ENCODE data around the gene HOMER1. TPM values are rescaled to one million over a fixed set of nuclear protein-coding genes. Genes with fewer than 3 reads are reported as not detected.
"Not testable (repeated sequence)": the region's sequence is repeated elsewhere in the genome, so short reads cannot be mapped to it uniquely, and the experiment has no call there.

The HOMER1 gene
- total RNA-seq, 1 donor: 14.1 TPM

DNA sequence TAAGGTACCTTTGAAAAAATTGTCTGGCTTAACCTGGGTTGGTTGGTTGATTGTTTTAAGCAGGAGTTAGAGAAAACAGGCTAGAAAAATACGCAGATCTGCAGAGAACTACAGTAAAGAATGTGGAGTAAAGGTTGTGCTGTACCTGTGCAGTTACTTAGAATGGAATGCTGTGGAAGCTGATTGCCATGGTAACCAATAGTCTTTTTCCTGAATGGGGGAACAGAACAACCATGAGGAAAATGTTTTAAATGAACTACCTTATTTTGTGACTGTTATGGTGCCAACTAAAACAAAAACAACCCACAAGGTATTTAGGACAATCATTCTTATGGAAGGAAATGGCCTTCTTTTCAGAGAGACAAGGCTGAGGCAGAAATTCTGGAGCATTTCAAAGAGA is 4.8 kb upstream of the HOMER1 start:
- no peaks in the 10 kb centered on the region for H3K27me3 ChIP-seq (ENCODE audit: insufficient read depth, low read length)
- DNase-seq (ENCODE audit: insufficient read length, low spot score, missing footprints): no peak
- H3K79me2 ChIP-seq (ENCODE audit: insufficient read depth, low read length): no peaks in the 10 kb centered on the region
- H3K27ac ChIP-seq (ENCODE audit: low read depth, low read length): no peak overlapping the region
- H2AFZ ChIP-seq (ENCODE audit: low read length): no peak overlapping the region
- no peaks in the 10 kb centered on the region for H4K20me1 ChIP-seq (ENCODE audit: insufficient read depth, low read length)
- H3K4me2 ChIP-seq (ENCODE audit: insufficient read depth, low read length): no peak overlapping the region
- H3K36me3 ChIP-seq (ENCODE audit: insufficient read depth, low read length): no peaks in the 10 kb centered on the region
- H3K4me1 ChIP-seq (ENCODE audit: insufficient read depth, low read length): peaks cover 5% of the 10 kb centered on the region
- TF ChIP-seq, protein P1, sequence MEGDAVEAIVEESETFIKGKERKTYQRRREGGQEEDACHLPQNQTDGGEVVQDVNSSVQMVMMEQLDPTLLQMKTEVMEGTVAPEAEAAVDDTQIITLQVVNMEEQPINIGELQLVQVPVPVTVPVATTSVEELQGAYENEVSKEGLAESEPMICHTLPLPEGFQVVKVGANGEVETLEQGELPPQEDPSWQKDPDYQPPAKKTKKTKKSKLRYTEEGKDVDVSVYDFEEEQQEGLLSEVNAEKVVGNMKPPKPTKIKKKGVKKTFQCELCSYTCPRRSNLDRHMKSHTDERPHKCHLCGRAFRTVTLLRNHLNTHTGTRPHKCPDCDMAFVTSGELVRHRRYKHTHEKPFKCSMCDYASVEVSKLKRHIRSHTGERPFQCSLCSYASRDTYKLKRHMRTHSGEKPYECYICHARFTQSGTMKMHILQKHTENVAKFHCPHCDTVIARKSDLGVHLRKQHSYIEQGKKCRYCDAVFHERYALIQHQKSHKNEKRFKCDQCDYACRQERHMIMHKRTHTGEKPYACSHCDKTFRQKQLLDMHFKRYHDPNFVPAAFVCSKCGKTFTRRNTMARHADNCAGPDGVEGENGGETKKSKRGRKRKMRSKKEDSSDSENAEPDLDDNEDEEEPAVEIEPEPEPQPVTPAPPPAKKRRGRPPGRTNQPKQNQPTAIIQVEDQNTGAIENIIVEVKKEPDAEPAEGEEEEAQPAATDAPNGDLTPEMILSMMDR (IDR thresholded peaks at IDR 0.05; ENCODE audit: extremely low read depth, low read depth, low read length): no peak
- H3K9me3 ChIP-seq (ENCODE audit: low read depth, low read length): no peaks in the 10 kb centered on the region
- H3K4me3 ChIP-seq (ENCODE audit: insufficient read depth, low read length): no peak overlapping the region

DNA sequence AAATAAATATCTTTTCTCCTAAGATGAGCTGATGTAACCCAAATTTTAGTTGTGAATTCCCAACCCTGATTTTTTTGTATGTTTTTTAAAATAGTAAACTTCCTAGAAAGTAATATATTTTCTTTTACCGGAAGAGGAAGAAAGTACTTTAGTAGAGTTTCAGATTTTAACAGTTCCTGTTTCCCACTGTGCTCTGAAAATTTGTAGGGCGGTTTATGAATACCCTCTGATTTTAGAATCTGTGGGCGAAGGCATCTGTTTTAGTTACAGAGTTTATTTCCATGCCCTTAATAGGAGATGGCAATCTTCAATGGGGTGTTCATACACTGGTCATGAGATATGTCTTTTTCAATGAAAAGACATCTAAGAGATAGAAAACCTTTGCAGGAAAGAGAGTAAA is 3.7 kb upstream of the HOMER1 start:
- H3K27me3 ChIP-seq (ENCODE audit: insufficient read depth, low read length): no peaks in the 10 kb centered on the region
- no peaks in the 10 kb centered on the region for H3K9me3 ChIP-seq (ENCODE audit: low read depth, low read length)
- no peak for DNase-seq (ENCODE audit: insufficient read length, low spot score, missing footprints)
- H3K36me3 ChIP-seq (ENCODE audit: insufficient read depth, low read length): no peaks in the 10 kb centered on the region
- no peaks in the 10 kb centered on the region for H4K20me1 ChIP-seq (ENCODE audit: insufficient read depth, low read length)
- H3K4me2 ChIP-seq (ENCODE audit: insufficient read depth, low read length): no peak overlapping the region
- no peak overlapping the region for H3K4me3 ChIP-seq (ENCODE audit: insufficient read depth, low read length)
- H3K4me1 ChIP-seq (ENCODE audit: insufficient read depth, low read length): peaks cover 5% of the 10 kb centered on the region
- H3K27ac ChIP-seq (ENCODE audit: low read depth, low read length): no peak overlapping the region
- peaks cover under 1% of the 10 kb centered on the region for H3K79me2 ChIP-seq (ENCODE audit: insufficient read depth, low read length)
- H2AFZ ChIP-seq (ENCODE audit: low read length): no peak overlapping the region
- TF ChIP-seq, protein P1 (IDR thresholded peaks at IDR 0.05; ENCODE audit: extremely low read depth, low read depth, low read length): no peak

DNA sequence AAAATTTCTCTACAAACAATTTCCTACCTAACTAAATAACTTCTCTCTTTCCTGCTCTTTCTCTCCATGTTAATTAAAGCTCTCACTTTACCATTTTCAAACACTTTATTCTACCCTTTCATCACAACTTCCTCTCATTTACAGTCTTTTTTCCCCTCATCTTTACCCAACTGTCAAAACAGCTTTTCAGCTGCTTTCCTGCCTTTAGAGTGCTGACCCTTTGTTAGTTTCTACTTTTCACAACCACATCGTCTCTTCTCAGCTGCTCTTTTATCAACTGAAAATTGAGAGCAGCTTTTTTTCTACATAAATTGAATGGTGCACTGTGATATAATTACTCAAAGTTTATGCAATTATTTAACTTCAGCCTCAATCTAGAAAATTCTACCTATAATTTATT is 3.1 kb upstream of the HOMER1 start:
- H3K36me3 ChIP-seq (ENCODE audit: insufficient read depth, low read length): no peaks in the 10 kb centered on the region
- no peaks in the 10 kb centered on the region for H3K9me3 ChIP-seq (ENCODE audit: low read depth, low read length)
- no peak overlapping the region for H2AFZ ChIP-seq (ENCODE audit: low read length)
- H3K4me3 ChIP-seq (ENCODE audit: insufficient read depth, low read length): no peak overlapping the region
- H3K27ac ChIP-seq (ENCODE audit: low read depth, low read length): no peak overlapping the region
- peaks cover 7% of the 10 kb centered on the region for H3K79me2 ChIP-seq (ENCODE audit: insufficient read depth, low read length)
- no peaks in the 10 kb centered on the region for H3K27me3 ChIP-seq (ENCODE audit: insufficient read depth, low read length)
- H3K4me2 ChIP-seq (ENCODE audit: insufficient read depth, low read length): no peak overlapping the region
- peaks cover under 1% of the 10 kb centered on the region for H4K20me1 ChIP-seq (ENCODE audit: insufficient read depth, low read length)
- peaks cover 11% of the 10 kb centered on the region for H3K4me1 ChIP-seq (ENCODE audit: insufficient read depth, low read length)
- no peak for DNase-seq (ENCODE audit: insufficient read length, low spot score, missing footprints)
- TF ChIP-seq, protein P1 (IDR thresholded peaks at IDR 0.05; ENCODE audit: extremely low read depth, low read depth, low read length): no peak

DNA sequence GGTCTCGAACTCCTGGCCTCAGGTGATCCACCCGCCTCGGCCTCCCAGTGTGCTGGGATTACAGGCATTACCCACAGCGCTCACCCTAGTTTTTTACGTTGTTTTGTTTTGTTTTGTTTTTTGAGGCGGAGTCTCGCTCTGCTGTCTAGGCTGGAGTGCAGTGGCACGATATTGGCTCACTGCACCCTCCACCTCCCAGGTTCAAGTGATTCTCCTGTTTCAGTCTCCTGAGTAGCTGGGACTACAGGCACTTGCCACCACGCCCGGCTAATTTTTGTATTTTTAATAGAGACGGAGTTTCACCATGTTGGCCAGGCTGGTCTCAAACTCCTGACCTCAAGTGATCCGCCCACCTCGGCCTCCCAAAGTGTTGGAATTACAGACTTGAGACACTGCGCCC is 2.4 kb upstream of the HOMER1 start:
- not testable (repeated sequence) for H3K27me3 ChIP-seq (ENCODE audit: insufficient read depth, low read length); H2AFZ ChIP-seq (ENCODE audit: low read length)

More for the DNA sequence above, 2.4 kb upstream of the HOMER1 start:
- not testable (repeated sequence) for H4K20me1 ChIP-seq (ENCODE audit: insufficient read depth, low read length); H3K4me2 ChIP-seq (ENCODE audit: insufficient read depth, low read length); DNase-seq (ENCODE audit: insufficient read length, low spot score, missing footprints); H3K36me3 ChIP-seq (ENCODE audit: insufficient read depth, low read length); H3K4me3 ChIP-seq (ENCODE audit: insufficient read depth, low read length); H3K27ac ChIP-seq (ENCODE audit: low read depth, low read length); H3K9me3 ChIP-seq (ENCODE audit: low read depth, low read length)
- H3K4me1 ChIP-seq (ENCODE audit: insufficient read depth, low read length): peaks cover 13% of the 10 kb centered on the region
- H3K79me2 ChIP-seq (ENCODE audit: insufficient read depth, low read length): peaks cover 13% of the 10 kb centered on the region

All from osteoblast (primary cell).